Measurements from ENCODE around the gene S1PR3.

S1PR3 gene

DNA sequence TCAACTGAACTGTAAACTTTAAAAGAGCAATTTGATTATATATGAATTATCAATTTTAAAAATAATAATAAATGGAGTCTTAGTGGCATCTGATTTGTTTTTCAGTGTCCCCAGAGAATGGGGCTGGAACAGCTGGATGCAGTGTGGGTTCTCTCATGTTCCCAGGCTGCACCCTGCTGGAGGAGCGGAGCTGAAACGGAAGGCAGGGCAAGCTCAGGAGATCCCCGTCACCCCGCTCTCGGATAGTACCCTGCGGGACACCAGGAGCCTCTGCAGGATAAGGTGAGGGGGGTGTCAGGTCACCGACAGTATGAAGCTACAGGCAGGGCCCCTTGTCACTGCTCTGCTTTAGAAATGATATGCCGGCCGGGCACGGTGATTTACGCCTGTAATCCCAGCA is 57.3 kb downstream of the S1PR3 start:
- H2BK12ac ChIP-seq (ENCODE audit: low read length): no peak overlapping the region
- no peaks in the 10 kb centered on the region for H3K4me1 ChIP-seq (ENCODE audit: control insufficient read depth in 1 of 2, insufficient read depth in 2 of 2, low read length in 2 of 2)
- no peak overlapping the region for H3K14ac ChIP-seq (ENCODE audit: low read length)
- H4K8ac ChIP-seq (ENCODE audit: low read depth, low read length): no peak overlapping the region
- H4K12ac ChIP-seq (ENCODE audit: low read depth, low read length): no peak overlapping the region
- no peak overlapping the region for H2BK120ac ChIP-seq (ENCODE audit: insufficient read depth, low read length, poor library complexity)
- no peak overlapping the region for H3K18ac ChIP-seq (ENCODE audit: low read length)
- H3K9me3 ChIP-seq (ENCODE audit: insufficient read depth, low read depth, low read length): no peaks in the 10 kb centered on the region
- no peak overlapping the region for H2BK5ac ChIP-seq (ENCODE audit: low read depth, low read length, poor library complexity)
- H3K4me3 ChIP-seq (ENCODE audit: low read depth, low read length): no peak overlapping the region
- no CpG with 5 or more reads among the region's 11 CpGs for WGBS (ENCODE audit: extremely low coverage, insufficient coverage, insufficient read length)
- no peaks in the 10 kb centered on the region for H3K27me3 ChIP-seq (ENCODE audit: insufficient read depth, low read length)
- no peaks in the 10 kb centered on the region for H3K79me1 ChIP-seq (ENCODE audit: low read length)
- H4K91ac ChIP-seq (ENCODE audit: low read depth, low read length): no peak overlapping the region
- no peaks in the 10 kb centered on the region for H3K36me3 ChIP-seq (ENCODE audit: control insufficient read depth in 1 of 2, insufficient read depth in 2 of 2, low read length in 2 of 2)
- H2AK5ac ChIP-seq (ENCODE audit: low read length): no peak overlapping the region
- H2AFZ ChIP-seq (ENCODE audit: insufficient read depth, low read length, poor library complexity): no peak overlapping the region
- H3K9ac ChIP-seq (ENCODE audit: low read length): no peak overlapping the region
- H3K4me2 ChIP-seq (ENCODE audit: low read length): no peak overlapping the region
- no peak for DNase-seq
- H3K4ac ChIP-seq (ENCODE audit: low read depth, low read length): no peak overlapping the region
- H3K79me2 ChIP-seq (ENCODE audit: control insufficient read depth, insufficient read depth, low read length, poor library complexity): no peaks in the 10 kb centered on the region
- no peak overlapping the region for H3K27ac ChIP-seq (ENCODE audit: low read depth, low read length)
- H3K23ac ChIP-seq (ENCODE audit: low read length): no peak overlapping the region

DNA sequence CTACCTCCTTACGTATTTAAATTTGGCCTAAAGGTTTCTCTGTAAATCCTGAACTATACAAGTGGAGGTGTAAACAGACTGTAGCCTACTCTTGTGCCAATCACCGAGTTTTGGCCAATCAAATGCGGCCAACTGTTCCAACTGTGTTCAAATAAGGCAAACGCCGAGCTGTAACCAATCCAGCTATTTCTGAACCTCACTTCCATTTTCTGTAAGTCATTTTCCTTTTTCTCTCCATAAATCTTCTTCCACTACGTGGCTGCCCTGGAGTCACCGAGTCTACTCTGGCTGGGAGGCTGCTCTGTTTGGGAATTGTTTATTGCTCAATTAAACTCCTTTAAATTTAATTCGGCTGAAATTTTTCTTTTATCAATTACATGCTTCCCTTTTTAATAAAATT is 58.4 kb downstream of the S1PR3 start:
- Histone ChIP-seq H4K8ac (ENCODE audit: low read depth, low read length) (no peak overlapping the region), H3K79me2 (ENCODE audit: control insufficient read depth, insufficient read depth, low read length, poor library complexity) (no peaks in the 10 kb centered on the region), H3K4me1 (ENCODE audit: control insufficient read depth in 1 of 2, insufficient read depth in 2 of 2, low read length in 2 of 2) (no peaks in the 10 kb centered on the region), H3K4ac (ENCODE audit: low read depth, low read length) (no peak overlapping the region), H3K23ac (ENCODE audit: low read length) (no peak overlapping the region), H2BK120ac (ENCODE audit: insufficient read depth, low read length, poor library complexity) (no peak overlapping the region), H3K27ac (ENCODE audit: low read depth, low read length) (no peak overlapping the region), H4K91ac (ENCODE audit: low read depth, low read length) (no peak overlapping the region), H2BK12ac (ENCODE audit: low read length) (no peak overlapping the region), H2AK5ac (ENCODE audit: low read length) (no peak overlapping the region), H3K9ac (ENCODE audit: low read length) (no peak overlapping the region), H3K79me1 (ENCODE audit: low read length) (no peaks in the 10 kb centered on the region), H3K27me3 (ENCODE audit: insufficient read depth, low read length) (no peaks in the 10 kb centered on the region), H2AFZ (ENCODE audit: insufficient read depth, low read length, poor library complexity) (no peak overlapping the region), H3K9me3 (ENCODE audit: insufficient read depth, low read depth, low read length) (no peaks in the 10 kb centered on the region), H3K4me3 (ENCODE audit: low read depth, low read length) (no peak overlapping the region), H3K4me2 (ENCODE audit: low read length) (no peak overlapping the region), H2BK5ac (ENCODE audit: low read depth, low read length, poor library complexity) (no peak overlapping the region), H3K14ac (ENCODE audit: low read length) (no peak overlapping the region), H3K18ac (ENCODE audit: low read length) (no peak overlapping the region), H4K12ac (ENCODE audit: low read depth, low read length) (no peak overlapping the region), H3K36me3 (ENCODE audit: control insufficient read depth in 1 of 2, insufficient read depth in 2 of 2, low read length in 2 of 2) (no peaks in the 10 kb centered on the region)
- WGBS (ENCODE audit: extremely low coverage, insufficient coverage, insufficient read length): no CpG with 5 or more reads among the region's 8 CpGs
- DNase-seq: no peak

DNA sequence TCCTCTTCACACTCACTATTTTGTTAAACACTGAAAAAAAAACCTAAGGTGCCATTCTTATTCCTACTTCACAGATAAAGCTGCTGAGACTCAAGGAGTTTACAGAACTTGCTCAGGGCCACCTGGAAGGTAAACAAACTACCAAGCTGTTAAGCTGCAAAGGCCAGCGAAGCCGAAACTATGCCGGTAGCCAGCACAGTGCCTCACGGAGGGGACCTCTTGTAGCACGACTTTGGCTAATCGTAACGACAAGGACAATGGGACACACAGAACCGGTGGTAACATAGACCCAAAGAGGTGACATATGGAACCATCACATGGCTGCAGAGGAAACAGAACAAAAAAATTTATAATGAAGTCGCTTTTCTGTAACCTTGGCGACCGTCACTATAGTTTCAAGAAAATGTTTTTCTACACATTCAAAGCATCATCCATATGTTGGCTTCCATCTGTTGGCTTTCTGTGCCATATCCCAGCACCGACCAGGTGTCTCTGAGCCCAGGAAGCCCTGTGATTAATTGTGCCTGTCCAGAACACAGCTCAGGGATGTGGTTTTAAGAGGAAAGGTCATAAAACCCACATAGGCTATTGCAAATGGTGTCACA is 60.3 kb downstream of the S1PR3 start:
- Histone ChIP-seq H3K4me3 (ENCODE audit: low read depth, low read length) (no peak overlapping the region), H3K27ac (ENCODE audit: low read depth, low read length) (no peak overlapping the region), H3K23ac (ENCODE audit: low read length) (no peak overlapping the region), H3K14ac (ENCODE audit: low read length) (no peak overlapping the region), H3K27me3 (ENCODE audit: insufficient read depth, low read length) (no peaks in the 10 kb centered on the region), H3K9me3 (ENCODE audit: insufficient read depth, low read depth, low read length) (no peaks in the 10 kb centered on the region), H4K91ac (ENCODE audit: low read depth, low read length) (no peak overlapping the region), H3K36me3 (ENCODE audit: control insufficient read depth in 1 of 2, insufficient read depth in 2 of 2, low read length in 2 of 2) (no peaks in the 10 kb centered on the region), H2BK12ac (ENCODE audit: low read length) (no peak overlapping the region), H4K8ac (ENCODE audit: low read depth, low read length) (no peak overlapping the region), H3K4me1 (ENCODE audit: control insufficient read depth in 1 of 2, insufficient read depth in 2 of 2, low read length in 2 of 2) (no peaks in the 10 kb centered on the region), H3K4ac (ENCODE audit: low read depth, low read length) (no peak overlapping the region), H3K9ac (ENCODE audit: low read length) (no peak overlapping the region), H4K12ac (ENCODE audit: low read depth, low read length) (no peak overlapping the region), H3K4me2 (ENCODE audit: low read length) (no peak overlapping the region), H2AK5ac (ENCODE audit: low read length) (no peak overlapping the region), H3K79me1 (ENCODE audit: low read length) (no peaks in the 10 kb centered on the region), H2AFZ (ENCODE audit: insufficient read depth, low read length, poor library complexity) (no peak overlapping the region), H2BK120ac (ENCODE audit: insufficient read depth, low read length, poor library complexity) (no peak overlapping the region), H3K18ac (ENCODE audit: low read length) (no peak overlapping the region), H2BK5ac (ENCODE audit: low read depth, low read length, poor library complexity) (no peak overlapping the region), H3K79me2 (ENCODE audit: control insufficient read depth, insufficient read depth, low read length, poor library complexity) (no peaks in the 10 kb centered on the region)
- DNase-seq: no peak
- WGBS (ENCODE audit: extremely low coverage, insufficient coverage, insufficient read length): no CpG with 5 or more reads among the region's 12 CpGs

DNA sequence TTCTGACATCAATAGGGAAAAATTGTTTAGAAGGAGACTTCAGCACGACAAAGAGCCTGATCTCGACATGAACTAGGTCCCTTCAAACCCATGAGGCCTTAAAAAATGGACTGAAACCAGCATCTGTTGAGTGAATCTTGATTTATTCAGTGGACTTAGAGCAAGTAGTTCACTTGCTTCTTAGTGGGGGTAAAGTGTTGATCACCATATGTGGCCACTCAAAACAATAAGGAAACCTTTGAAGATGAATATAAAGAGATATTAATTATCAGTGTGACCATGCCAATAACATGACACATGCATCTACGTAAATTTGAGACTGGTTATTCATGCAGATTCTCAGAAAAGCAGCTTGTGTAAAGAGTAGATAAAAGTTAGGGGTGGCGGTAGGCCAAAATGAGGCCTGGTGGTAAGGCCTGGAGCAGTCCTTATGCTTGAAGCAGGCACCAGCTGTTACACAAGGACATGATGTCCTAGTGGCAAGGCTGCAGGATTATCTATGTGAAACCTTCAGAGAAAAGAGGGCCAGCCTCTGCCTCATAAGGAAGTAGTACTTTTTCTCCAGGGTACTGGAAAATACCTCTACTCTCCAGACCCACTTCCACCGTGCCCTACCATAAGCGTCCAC is 61.3 kb downstream of the S1PR3 start:
- Histone ChIP-seq H3K9me3 (ENCODE audit: insufficient read depth, low read depth, low read length) (no peaks in the 10 kb centered on the region), H2AFZ (ENCODE audit: insufficient read depth, low read length, poor library complexity) (no peak overlapping the region), H2BK5ac (ENCODE audit: low read depth, low read length, poor library complexity) (no peak overlapping the region), H3K36me3 (ENCODE audit: control insufficient read depth in 1 of 2, insufficient read depth in 2 of 2, low read length in 2 of 2) (no peaks in the 10 kb centered on the region), H3K79me1 (ENCODE audit: low read length) (no peaks in the 10 kb centered on the region), H3K4me2 (ENCODE audit: low read length) (no peak overlapping the region), H3K4ac (ENCODE audit: low read depth, low read length) (no peak overlapping the region), H2BK120ac (ENCODE audit: insufficient read depth, low read length, poor library complexity) (no peak overlapping the region), H2AK5ac (ENCODE audit: low read length) (no peak overlapping the region), H4K12ac (ENCODE audit: low read depth, low read length) (no peak overlapping the region), H3K14ac (ENCODE audit: low read length) (no peak overlapping the region), H3K4me1 (ENCODE audit: control insufficient read depth in 1 of 2, insufficient read depth in 2 of 2, low read length in 2 of 2) (no peaks in the 10 kb centered on the region), H3K18ac (ENCODE audit: low read length) (no peak overlapping the region), H3K23ac (ENCODE audit: low read length) (no peak overlapping the region), H3K9ac (ENCODE audit: low read length) (no peak overlapping the region), H4K91ac (ENCODE audit: low read depth, low read length) (no peak overlapping the region), H2BK12ac (ENCODE audit: low read length) (no peak overlapping the region), H4K8ac (ENCODE audit: low read depth, low read length) (no peak overlapping the region), H3K79me2 (ENCODE audit: control insufficient read depth, insufficient read depth, low read length, poor library complexity) (no peaks in the 10 kb centered on the region), H3K4me3 (ENCODE audit: low read depth, low read length) (no peak overlapping the region), H3K27me3 (ENCODE audit: insufficient read depth, low read length) (no peaks in the 10 kb centered on the region), H3K27ac (ENCODE audit: low read depth, low read length) (no peak overlapping the region)
- no CpG with 5 or more reads among the region's 6 CpGs for WGBS (ENCODE audit: extremely low coverage, insufficient coverage, insufficient read length)
- DNase-seq: no peak

Measured in trophoblast cell (in vitro differentiated cells and primary cell).